HTERT RPE-1 (cell line): Measurements from ENCODE around the gene TRAPPC5.

Experiments used
- in situ Hi-C: fragments of 300-500 bp; cut with MboI; formaldehyde crosslinking; loops from 4 replicates; pipeline ENCODE4 v1.14.3; 2020; ENCODE audit warnings: low sequenced_read_pairs

Gene TRAPPC5

DNA sequence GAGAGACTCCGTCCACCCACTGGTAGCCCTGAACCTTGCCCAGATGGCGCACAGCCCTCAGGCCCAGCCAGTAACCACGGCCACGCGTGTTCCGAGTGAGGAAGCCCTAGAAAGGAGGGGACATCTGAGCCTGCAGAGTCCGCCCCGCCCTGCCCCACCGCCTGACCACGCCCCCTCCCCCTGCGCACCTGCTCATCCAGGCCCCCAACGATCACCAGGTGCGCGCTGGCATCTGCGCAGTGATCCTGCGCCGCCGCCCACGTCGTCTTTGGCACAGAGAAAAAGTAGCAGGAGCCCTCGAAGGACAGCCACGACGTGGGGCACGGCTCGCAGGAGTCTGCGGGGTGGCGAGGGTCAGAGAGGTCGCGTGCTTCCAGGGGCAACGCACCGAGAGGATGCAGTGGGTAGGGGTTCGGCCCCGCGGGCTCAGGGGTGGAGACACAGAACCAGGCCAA lies 49.2 kb downstream of the TRAPPC5 start:
- in situ Hi-C loops: no loop called here

DNA sequence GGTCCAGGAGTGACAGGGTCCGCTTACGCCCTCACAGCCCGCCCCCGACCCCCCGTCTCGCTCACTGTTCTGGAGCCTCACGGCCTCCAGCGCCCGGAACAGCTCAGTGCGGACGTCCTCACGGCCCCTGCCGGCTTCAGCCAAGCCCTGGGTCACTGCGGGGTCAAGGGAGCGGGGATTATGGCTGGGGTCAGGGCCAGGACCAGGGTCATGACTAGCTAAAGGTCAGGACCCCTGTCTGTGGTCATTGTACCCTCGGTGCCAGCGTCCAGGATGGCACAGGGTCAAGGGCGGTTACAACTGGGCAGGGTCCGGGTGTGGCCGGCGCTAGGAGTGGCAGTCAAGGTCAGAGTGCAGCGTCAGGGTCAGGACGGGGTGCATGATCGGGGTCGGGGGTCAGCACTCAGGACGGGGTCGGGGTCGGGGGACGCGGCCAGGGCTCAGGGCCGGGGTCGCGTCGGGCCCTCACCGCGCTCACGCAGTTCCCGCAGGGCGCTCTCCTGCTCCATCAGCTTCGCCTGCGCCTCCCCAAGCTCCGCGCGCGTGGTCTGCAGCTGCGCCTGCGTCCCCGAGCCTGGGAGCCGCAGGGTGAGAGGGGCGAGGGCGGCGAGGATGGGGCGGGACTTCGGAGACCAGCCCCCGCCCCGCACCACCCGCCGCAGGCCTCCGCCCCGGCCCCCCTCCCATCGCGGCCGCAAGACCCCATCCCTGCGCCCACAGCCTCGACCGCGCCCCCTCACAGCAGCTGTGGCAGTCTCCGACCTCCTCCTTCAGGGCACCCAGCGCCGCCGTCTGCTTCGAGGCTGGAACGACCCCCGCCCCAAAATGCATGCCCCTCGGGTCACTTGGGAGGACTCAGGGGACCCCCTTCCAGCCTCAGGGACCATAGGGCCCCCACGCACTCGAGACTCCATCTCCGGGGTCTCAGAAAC lies 49.9 kb downstream of the TRAPPC5 start:
- in situ Hi-C loops: no loop called here

DNA sequence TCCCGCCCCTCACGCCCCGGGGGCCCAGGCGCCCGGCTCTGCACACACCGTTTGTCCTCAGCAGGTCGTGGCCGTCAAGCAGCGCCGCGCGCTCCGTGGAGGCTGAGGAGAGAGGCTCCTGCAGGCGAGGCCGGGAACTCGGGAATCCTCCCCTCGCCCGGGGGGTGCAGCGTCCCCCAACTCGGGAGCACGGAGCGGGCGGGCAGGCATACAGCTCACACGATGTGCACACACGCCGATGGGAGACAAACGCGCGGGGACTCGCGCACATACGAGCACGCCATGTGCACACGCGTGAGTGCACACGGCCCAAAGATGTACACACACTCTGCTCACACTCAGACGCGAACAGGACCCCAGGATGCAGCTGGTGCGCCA lies 50.6 kb downstream of the TRAPPC5 start:
- in situ Hi-C loops: no loop called here

DNA sequence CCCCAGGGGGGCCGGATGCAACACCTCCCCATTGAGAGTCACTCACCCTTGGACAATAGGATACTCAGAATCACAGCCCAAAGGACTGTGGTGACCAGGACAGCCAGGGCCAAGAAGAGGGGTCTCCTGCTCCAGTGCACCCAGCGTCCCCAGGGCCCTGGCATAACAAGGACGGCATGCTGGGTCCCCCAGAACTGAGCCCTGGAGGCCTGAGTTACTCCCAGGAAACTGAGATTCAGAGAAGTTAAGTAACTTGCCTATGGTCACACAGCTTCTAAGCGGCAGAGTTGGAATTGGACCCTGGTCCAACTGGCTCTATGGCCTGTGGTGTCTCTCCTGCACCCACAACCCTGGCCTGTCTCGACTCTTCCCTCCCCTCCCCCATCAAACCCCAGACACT lies 51.0 kb downstream of the TRAPPC5 start:
- in situ Hi-C loops: no loop called here

DNA sequence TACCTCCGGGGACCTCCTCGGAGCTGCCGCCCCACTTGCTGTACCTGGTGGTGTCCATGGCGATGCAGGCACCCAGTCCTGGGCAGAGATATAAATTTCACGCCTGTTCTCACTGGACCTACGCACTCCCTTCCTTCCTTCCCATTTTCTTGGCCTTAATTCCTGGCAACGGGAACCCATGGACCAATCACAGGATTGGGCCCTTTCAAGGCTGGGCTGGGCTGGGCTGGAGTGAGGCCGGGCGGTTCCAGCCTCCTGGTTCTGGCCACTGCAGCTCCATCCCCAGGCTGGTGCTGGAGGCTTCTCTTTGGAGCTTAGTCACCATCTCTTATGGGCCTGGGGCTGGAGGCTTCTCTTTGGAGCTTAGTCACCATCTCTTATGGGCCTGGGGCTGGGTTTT lies 51.4 kb downstream of the TRAPPC5 start, which contains the start of gene CLEC4G:
Gene CLEC4G (minus strand): TSS at position 66 of the 400 bp plus-strand sequence. CDS start 8 bp downstream, at position 58.
- in situ Hi-C loops: no loop called here

DNA sequence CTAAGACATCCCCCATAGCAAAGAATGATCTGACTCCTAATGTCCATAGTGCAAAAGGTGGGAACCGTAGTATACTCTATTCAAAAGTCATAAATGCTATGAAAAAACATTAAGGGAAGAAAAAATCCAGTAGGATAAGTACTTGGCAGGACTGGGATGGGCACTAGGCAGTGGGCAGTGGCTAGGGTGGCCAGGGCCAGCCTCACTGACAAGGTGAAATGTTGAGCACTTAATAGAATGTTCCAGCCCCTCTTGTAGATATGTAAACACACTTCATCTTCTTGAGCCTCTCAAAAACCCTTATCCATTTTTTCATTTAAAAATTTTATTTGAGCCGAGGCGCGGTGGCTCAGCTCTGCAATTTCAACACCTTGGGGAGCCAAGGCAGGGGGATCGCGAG lies 52.7 kb downstream of the TRAPPC5 start:
- in situ Hi-C loops: no loop called here

DNA sequence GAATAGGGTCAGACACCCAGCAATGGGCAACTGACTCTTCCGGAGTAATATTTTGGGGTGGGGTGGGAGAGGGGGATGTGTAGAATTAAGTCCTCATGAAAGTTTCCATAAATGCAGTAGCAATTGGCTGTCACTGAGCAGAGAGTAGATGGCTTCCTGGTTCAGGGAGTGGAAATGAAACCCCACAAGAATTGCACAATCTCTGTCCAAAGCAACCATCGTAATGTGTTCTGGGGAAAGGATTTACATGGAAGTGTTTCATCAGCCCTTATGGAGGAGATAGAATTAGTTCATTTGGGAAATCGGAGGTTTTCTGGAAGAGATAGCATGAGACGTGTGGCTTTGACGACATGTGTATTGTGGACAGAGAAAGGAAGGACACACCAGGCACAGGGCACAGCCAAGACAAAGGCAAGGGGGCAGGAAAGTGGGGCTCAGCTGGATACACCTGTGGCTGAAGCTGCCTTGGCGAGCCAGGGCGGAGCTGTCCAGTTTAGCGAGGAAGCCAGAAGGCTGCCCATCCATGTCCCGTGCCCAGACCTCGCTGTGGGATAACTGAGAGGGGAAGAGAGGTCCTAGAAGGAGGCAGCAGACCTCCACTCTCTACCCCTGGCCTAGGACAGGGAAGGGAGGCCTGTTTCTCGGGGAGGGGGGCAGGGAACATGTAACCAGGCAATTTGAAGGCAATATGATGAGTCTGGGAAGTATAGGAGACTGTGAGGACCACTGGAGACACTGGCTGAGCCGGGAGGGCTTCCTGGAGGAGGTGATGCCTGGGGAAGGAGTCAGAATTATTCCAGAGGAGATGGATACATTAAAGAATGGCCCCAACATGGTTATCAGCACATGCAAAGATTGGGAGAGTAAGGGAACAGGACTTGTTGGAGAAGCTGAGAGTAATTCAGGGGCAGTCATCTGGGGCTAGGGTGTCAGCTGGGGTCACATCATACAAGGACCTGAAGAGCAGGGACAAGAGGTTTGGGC lies 53.9 kb downstream of the TRAPPC5 start:
- in situ Hi-C loops: no loop called here

DNA sequence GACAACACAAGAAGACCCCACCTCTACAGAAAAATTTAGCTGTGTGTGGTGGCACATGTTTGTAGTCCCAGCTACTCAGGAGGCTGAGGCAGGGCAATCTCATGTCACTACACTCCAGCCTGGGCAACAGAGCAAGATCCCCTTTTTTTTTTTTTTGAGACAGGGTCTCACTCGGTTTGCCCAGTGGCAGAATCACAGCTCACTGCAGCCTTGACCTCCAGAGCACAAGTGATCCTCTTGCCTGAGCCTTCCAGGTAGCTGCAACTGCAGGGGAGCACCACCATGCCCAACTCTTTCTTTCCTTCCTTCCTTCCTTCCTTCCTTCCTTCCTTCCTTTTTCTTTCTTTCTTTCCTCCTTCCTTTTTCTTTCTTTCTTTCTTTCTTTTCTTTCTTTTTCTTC lies 55.5 kb downstream of the TRAPPC5 start:
- in situ Hi-C loops: no loop called here

DNA sequence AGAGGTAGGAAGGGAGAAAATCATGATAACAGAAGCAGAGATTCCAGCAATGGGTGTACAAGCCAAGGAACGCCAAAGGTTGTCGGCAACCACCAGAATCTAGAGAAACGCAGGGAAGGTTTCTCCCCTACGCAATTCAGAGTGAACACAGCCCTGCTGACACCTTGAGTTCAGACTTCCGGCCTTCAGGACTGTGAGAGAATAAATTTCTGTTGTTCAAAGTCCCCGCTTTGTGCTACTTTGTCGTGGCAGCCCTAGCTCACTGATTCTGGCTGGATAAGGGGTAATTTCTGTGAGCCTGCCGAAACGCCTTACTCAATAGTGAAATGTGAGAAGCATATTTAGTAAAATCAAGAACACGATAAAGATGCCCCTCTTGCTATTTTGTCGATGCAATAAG lies 56.6 kb downstream of the TRAPPC5 start:
- in situ Hi-C loops: no loop called here
